ENCODE data around the gene OR13C8. TPM values are rescaled to one million over a fixed set of nuclear protein-coding genes. Genes with fewer than 3 reads are reported as not detected.

Gene OR13C8
- total and polyA plus RNA-seq, 2 experiments from 2014 or later = not detected

DNA sequence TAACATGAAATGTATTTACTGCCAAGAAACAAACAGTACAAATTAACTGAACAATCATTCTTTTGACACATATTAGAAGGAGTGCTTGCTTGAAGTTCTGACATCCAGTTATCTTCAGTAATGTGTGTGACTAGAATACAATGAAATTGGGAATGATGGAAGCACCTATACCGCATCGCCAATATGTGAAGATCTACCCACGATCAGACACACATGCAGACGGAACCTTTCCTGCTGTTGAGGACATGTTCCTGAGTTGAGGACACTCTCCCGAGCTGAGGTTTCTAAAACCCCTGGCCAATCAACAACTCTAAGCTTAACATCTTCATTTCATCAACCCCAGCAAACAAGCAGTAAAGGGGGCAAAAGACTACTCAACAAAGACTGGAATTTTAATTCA lies 32.2 kb upstream of the OR13C8 start, which contains the start of gene OR13C3:
Gene OR13C3, minus strand, starts transcription at position 101 of the 400 bp plus-strand sequence. CDS start 133 bp downstream, outside the sequence.
- H3K27ac ChIP-seq (ENCODE audit: low read depth) = no peak within 1 kb of the TSS
- H4K20me1 ChIP-seq (replicated peaks; ENCODE audit: insufficient read depth) = no peaks in the 10 kb centered on the region
- Mint-ChIP-seq H3K9me3 (no peaks in the 10 kb centered on the region), H3K4me1 (peaks cover 7% of the 10 kb centered on the region), H3K4me3 (no peak within 1 kb of the TSS), H3K27ac (no peak within 1 kb of the TSS), H3K27me3 (ENCODE audit: insufficient read depth, low read depth, poor library complexity) (no peaks in the 10 kb centered on the region), H3K36me3 (ENCODE audit: low read depth) (no peaks in the 10 kb centered on the region)
- H3K36me3 ChIP-seq (ENCODE audit: insufficient read depth) = no peaks in the 10 kb centered on the region
- TF ChIP-seq JUNB (IDR thresholded peaks at IDR 0.05; ENCODE audit: unreplicated experiment) = no peak
- TF ChIP-seq, protein P1, sequence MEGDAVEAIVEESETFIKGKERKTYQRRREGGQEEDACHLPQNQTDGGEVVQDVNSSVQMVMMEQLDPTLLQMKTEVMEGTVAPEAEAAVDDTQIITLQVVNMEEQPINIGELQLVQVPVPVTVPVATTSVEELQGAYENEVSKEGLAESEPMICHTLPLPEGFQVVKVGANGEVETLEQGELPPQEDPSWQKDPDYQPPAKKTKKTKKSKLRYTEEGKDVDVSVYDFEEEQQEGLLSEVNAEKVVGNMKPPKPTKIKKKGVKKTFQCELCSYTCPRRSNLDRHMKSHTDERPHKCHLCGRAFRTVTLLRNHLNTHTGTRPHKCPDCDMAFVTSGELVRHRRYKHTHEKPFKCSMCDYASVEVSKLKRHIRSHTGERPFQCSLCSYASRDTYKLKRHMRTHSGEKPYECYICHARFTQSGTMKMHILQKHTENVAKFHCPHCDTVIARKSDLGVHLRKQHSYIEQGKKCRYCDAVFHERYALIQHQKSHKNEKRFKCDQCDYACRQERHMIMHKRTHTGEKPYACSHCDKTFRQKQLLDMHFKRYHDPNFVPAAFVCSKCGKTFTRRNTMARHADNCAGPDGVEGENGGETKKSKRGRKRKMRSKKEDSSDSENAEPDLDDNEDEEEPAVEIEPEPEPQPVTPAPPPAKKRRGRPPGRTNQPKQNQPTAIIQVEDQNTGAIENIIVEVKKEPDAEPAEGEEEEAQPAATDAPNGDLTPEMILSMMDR (conservative IDR thresholded peaks at IDR 0.05; ENCODE audit: low read depth in 2 of 2) = no peak
- TF ChIP-seq CREB1 (CRISPR knock-in tag; IDR thresholded peaks at IDR 0.05; ENCODE audit: low read depth) = no peak
- TF ChIP-seq EZH2phosphoT487 (IDR thresholded peaks at IDR 0.05; ENCODE audit: unreplicated experiment) = no peak
- TF ChIP-seq ZNF331 (CRISPR knock-in tag; IDR thresholded peaks at IDR 0.05; ENCODE audit: low read depth) = no peak
- no peak for TF ChIP-seq STAT1 (IDR thresholded peaks at IDR 0.05; ENCODE audit: unreplicated experiment)
- TF ChIP-seq ZNF114 (CRISPR knock-in tag; IDR thresholded peaks at IDR 0.05) = no peak
- TF ChIP-seq ZNF462 (CRISPR knock-in tag; IDR thresholded peaks at IDR 0.05) = no peak
- no peak for TF ChIP-seq NANOG (IDR thresholded peaks at IDR 0.05; ENCODE audit: borderline replicate concordance)
- TF ChIP-seq, protein P2, sequence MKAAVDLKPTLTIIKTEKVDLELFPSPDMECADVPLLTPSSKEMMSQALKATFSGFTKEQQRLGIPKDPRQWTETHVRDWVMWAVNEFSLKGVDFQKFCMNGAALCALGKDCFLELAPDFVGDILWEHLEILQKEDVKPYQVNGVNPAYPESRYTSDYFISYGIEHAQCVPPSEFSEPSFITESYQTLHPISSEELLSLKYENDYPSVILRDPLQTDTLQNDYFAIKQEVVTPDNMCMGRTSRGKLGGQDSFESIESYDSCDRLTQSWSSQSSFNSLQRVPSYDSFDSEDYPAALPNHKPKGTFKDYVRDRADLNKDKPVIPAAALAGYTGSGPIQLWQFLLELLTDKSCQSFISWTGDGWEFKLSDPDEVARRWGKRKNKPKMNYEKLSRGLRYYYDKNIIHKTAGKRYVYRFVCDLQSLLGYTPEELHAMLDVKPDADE (IDR thresholded peaks at IDR 0.05) = no peak
- TF ChIP-seq EZH2 (IDR thresholded peaks at IDR 0.05; ENCODE audit: low read depth, unreplicated experiment) = no peak
- TF ChIP-seq POLR2AphosphoS5 (IDR thresholded peaks at IDR 0.05; ENCODE audit: low read depth) = no peak
- no peak for TF ChIP-seq REST (IDR thresholded peaks at IDR 0.05; ENCODE audit: unreplicated experiment)
- H3K9me2 ChIP-seq (ENCODE audit: insufficient read depth) = peaks cover 5% of the 10 kb centered on the region; the same call in 1 of the 2 replicates
- H3K79me2 ChIP-seq (replicated peaks; ENCODE audit: insufficient read depth) = no peaks in the 10 kb centered on the region
- H3K4me2 ChIP-seq = no peak within 1 kb of the TSS
- DNase-seq (ENCODE audit: low spot score) (no peak), ATAC-seq (no peak)
- H3F3A ChIP-seq (replicated peaks; ENCODE audit: low read depth) = no peaks in the 10 kb centered on the region
- no peak within 1 kb of the TSS for H3K4me3 ChIP-seq
- H2AFZ ChIP-seq = no peak within 1 kb of the TSS
- peaks cover 12% of the 10 kb centered on the region; the same call in 1 of the 2 replicates for H3K4me1 ChIP-seq (ENCODE audit: insufficient read depth)
- no peaks in the 10 kb centered on the region for H3K27me3 ChIP-seq (ENCODE audit: insufficient read depth)
